Measurements from ENCODE around the gene MLN. TPM values are rescaled to one million over a fixed set of nuclear protein-coding genes. Genes with fewer than 3 reads are reported as not detected.
"Not testable (repeated sequence)": the region's sequence is repeated elsewhere in the genome, so short reads cannot be mapped to it uniquely, and the experiment has no call there.

Gene MLN
- total RNA-seq, 1 experiment from 2014 or later = not detected

- DNase-seq (ENCODE audit: low spot score) = no peak
- in situ Hi-C loops (cut with HindIII; ENCODE audit: low sequenced_read_pairs) = loop anchor here (25.0 kb wide), 1 partner anchor 298 kb away; the partner anchor contains the start of gene GRM4
These were observed 35.2 kb upstream of the MLN start for GRCh38 chr6:33838983-33839382.

DNA sequence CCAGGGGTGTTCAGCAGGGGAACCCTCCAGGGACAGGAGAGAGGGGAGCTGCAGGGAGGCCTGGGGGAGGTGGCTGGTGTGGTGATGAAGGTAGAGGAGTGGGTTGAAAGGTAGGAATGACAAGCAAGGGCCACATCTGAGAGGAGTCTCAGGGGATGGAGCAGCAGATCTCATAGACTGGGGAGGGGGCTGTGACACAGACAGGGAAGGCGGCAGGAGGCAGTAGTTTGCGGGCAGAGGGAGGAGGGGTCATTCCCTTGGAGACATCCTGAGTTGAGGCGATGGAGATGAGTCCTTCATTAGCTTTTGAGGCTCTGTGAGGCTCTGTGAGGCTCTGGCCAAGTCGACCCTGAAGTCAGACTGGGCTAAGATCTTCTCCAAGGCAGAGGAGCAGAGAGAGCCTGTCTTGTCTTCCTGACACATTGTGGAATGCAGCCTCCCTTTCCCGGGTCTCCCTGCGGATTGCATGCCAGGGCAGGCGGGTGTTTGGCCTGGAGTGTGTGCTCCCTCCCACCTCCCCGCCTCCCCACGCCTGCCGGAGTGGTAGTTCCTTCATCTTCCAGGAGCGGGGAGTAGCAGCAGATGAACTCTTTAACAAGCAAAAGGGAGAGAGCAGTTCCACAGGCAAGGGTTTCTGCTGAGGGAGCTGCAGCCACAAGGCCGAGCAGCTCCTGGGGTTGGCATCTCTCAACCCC, 34.3 kb upstream of the MLN start:
- in situ Hi-C loops (cut with HindIII; ENCODE audit: low sequenced_read_pairs) = loop anchor here (25.0 kb wide), 1 partner anchor 299 kb away; the partner anchor contains the start of gene GRM4
- no peak for DNase-seq (ENCODE audit: low spot score)

DNA sequence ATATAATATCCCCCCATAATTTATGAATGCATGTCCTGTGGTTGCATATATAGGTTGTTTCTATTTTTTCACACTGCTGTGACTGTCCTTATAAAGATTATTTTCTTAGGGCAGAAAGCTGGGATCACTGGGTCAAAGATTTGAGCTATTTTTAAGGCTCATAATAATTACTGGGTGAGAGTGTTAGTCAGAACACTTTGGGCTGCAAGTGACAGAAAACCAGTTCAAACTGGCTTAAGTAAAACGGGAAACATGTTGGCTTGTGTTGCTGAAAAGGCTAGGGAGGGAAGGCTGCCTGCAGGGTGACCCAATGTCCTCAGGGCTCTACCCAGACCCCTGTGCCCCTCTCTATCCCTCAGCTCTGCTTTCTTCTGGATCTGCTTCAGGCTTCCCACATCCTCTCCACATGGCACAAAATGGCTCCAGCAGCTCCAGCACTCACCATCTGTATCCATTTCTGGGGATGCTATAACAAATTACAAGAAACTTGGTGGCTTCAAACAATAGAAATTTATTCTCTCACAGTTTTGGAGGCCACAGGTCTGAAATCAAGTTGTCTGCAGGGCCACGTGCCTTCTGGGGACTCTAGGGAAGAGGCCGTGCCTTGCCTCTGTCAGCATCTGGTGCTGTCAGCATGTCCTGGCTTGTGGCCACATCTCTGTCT, 33.1 kb upstream of the MLN start:
- in situ Hi-C loops (cut with HindIII; ENCODE audit: low sequenced_read_pairs) = loop anchor here (25.0 kb wide), 1 partner anchor 300 kb away; the partner anchor contains the start of gene GRM4
- DNase-seq (ENCODE audit: low spot score) = no peak

DNA sequence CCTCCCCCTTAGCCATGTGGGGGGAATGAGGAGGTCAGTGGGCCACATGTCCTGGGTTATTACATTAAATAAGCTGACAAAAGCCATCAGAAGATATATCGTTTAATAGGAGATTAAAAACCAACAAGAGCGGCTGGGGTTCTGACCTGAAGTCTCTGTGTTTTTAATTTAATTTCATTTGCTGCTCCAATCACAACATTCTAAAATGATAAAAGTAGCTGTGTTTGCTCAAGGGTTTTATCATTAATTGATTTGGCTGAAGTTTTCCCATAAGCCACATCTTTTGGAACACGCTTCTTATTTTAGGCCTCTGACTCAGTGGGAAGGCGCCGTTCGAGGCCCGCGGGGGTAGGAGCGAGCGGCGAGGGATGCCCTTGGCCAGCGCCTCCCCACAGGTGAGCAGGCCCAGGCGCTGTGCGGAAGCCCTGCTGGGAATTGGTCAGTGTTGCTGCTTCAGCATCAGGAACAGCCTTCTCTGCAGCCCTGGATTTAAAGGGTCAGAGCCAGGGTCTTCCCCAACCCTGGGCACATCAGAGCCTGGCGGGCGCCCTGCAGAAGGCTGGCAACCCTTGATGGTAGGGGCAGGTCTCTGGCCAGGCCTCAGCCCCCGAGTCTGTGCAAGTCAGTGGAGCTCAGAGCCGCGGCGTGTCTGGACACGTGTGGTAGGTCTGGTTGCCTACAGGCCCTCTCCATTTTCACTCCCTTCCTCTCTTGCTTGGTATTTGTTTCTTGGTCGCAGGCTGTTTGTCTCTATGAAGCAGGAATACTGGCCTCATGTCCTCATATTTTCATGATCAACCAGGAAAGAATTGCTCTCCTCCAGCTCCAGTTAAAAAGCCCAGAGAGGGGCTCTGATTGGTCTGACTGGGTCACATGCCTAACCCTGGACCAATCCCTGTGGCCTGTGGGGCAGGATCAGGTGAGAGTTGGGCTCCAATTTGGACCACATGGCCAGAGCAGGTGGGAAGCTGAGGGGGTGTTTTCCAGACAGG, 30.9 kb upstream of the MLN start:
- in situ Hi-C loops (cut with HindIII; ENCODE audit: low sequenced_read_pairs) = loop anchor here (25.0 kb wide), 1 partner anchor 303 kb away; the partner anchor contains the start of gene GRM4
- no peak for DNase-seq (ENCODE audit: low spot score)

DNA sequence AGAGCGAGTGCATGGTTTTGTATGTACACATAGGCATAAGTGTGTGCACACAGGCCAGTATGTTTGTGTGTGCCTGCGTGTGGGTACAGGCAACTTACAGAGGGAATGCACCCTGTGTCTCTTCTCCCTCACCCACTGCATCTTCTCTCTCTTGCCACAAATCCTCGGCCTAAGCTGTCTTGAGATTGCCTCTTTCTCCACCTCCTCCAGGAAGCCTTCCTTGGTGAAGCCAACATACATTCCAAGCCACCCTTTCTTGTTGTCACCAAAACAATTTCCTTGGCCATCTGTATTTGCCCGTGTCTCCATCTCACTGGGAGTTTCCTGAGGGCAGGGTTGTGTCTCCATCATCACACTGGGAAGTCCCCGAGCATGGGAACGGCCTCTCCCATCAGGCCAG, 29.8 kb upstream of the MLN start:
- in situ Hi-C loops (cut with HindIII; ENCODE audit: low sequenced_read_pairs) = loop anchor here (25.0 kb wide), 1 partner anchor 304 kb away; the partner anchor contains the start of gene GRM4

DNA sequence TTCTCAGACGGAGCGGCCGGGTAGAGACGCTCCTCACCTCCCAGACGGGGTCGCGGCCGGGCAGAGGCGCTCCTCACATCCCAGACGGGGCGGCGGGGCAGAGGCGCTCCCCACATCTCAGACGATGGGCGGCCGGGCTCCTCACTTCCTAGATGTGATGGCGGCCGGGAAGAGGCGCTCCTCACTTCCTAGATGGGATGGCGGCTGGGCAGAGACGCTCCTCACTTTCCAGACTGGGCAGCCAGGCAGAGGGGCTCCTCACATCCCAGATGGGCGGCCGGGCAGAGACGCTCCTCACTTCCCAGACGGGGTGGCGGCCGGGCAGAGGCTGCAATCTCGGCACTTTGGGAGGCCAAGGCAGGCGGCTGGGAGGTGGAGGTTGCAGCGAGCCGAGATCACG, 29.0 kb upstream of the MLN start:
- DNase-seq (ENCODE audit: low spot score) = not testable (repeated sequence)
- in situ Hi-C loops (cut with HindIII; ENCODE audit: low sequenced_read_pairs) = loop anchor here (25.0 kb wide), 1 partner anchor 304 kb away; the partner anchor contains the start of gene GRM4

More for the DNA sequence above, 29.8 kb upstream of the MLN start:
- no peak for DNase-seq (ENCODE audit: low spot score)

DNA sequence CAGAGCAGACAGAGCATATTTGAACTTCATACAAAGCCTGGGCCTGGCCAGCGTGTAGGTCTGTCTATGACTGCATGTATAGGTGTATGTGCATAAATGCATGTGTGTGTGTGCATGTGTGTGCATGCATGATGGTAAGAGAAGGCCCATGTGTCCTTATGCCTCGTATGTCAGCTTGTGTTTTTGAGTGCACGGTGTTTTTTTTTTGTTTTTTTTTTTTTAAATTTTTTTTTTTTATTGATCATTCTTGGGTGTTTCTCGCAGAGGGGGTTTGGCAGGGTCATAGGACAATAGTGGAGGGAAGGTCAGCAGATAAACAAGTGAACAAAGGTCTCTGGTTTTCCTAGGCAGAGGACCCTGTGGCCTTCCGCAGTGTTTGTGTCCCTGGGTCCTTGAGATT, 27.9 kb upstream of the MLN start:
- in situ Hi-C loops (cut with HindIII; ENCODE audit: low sequenced_read_pairs) = loop anchor here (25.0 kb wide), 1 partner anchor 306 kb away; the partner anchor contains the start of gene GRM4
- not testable (repeated sequence) for DNase-seq (ENCODE audit: low spot score)

DNA sequence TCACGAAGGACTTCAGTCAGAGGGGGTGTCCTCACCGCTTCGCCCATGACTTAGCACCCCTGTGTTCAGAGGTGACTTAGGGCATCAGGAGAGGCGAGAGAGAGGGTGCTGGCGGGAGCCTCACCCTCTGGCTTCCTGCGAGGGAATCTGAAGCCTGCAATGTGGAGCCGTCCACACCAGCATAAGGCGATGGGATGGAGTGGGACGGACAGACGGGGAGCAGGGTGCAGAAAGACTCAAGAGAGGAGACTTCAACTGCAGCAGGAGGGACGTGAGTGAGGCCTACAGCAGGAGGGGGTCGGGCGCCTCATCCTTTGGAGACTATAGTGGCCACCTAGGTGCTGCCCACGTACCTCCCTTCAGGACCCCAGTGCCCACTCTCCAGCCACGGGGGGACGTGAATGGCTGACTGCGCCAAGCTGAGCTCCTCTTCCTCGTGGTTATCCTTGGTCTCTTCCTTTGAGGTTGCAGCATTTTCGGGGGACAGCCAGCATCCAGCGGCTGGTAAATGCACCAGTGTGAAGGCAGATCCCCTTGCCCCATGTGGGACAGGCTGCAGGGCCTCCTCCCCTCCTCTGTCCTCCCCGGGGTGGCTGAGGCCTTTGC, 26.9 kb upstream of the MLN start:
- in situ Hi-C loops (cut with HindIII; ENCODE audit: low sequenced_read_pairs) = loop anchor here (25.0 kb wide), 1 partner anchor 307 kb away; the partner anchor contains the start of gene GRM4
- no peak for DNase-seq (ENCODE audit: low spot score)

DNA sequence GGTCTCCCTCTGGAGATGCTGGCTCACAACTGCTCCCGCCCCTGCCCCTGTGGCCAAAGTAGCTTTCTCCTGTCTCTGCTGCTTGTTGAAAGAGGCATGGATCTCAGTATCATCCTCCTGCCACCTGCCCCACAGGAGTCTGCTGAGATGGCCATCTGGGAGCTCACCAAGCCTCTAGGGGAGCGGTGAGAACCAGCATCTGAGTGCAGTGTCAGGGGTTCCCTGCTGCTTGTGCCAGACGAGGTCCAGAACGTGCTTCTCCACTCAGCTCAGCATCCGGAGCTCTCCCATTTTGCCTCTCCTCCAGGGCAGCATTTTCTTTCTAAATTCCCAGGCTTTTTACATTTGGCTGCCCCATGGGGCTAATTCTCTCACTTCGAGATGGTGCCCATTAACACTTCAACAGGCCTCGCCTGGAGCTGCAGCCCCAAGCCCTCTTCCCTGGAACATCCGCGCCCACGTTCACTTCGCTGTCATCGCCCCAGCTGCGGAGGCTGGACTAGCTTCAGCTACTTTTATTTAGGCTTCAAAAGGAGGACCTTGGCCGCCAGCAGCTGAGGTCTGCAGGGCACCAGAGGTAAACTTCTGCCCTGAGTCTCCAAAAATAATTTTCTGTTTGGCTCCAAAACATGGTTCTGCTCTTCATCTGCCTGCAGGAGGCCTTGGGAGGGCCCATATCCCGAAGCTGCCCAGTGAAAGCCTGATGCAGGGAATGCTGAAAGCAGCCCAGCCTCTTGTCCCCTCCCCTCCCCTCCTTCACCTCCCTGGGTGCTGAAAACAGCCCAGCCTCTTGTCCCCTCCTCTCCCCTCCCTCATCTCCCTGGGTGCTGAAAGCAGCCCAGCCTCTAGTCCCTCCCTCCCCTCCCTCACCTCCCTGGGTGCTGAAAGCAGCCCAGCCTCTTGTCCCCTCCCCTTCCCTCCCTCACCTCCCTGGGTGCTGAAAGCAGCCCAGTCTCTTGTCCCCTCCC, 25.2 kb upstream of the MLN start:
- in situ Hi-C loops (cut with HindIII; ENCODE audit: low sequenced_read_pairs) = loop anchor here (25.0 kb wide), 1 partner anchor 308 kb away; the partner anchor contains the start of gene GRM4
- DNase-seq (ENCODE audit: low spot score) = peak; percentile 34

DNA sequence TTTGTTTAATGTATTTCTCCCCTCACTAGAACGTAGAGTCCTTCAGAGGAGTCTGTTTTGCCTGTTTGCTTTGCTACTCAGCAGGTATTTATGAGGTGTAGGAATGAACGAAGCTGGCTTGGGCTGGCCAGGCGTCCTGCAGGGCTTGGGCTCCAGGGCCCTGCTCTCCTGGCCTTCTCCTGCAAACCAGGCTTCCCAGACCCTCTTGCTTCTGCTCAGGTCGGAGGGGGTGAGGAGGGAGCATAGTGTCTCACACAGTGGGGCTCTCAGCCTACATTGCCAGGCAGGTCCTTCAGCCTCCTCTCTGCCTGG, 24.6 kb upstream of the MLN start:
- in situ Hi-C loops (cut with HindIII; ENCODE audit: low sequenced_read_pairs) = loop anchor here (25.0 kb wide), 1 partner anchor 309 kb away; the partner anchor contains the start of gene GRM4
- no peak for DNase-seq (ENCODE audit: low spot score)

DNA sequence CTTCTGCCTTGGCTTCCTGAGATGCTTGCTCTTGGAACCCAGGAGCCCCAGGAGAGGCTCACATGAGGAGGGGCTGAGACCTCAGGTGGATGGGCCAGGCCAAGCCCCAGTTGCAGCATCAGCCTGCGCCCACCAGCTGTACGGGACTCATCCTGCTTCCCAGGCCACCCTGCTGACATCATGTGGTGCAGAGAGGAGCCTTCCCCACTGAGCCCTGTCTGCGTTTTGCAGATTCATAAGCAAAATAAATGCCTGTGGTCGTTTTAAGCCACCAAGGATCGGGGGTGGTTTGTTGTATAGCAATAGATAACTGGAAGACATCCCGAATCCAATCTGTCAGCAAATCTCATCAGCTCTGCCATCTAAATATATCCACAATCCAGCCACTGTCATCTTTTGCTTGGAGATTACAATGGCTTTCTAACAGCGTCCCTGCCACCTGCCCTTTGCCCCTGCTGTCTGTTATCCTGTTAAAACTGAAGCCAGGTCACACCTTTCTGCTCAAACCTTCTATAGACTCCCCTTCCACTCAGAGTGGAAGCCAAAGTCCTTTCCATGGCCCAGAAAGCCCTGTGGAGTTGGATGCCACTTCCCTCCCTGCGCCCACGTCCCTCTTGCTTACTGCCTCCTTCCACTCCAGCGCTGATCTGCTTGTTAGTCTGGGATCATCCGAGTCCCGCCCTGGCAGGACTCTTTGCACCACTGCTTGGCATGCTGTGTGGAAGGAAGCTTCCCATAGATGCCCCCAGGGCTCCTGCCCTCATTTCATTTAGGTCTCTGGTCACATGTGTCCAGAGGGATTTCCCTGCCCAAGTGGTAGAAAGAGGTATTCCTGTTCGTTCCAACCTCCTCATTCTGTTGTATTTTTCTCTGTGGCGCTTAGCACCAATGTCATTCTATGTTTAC, 24.0 kb upstream of the MLN start:
- no peak for DNase-seq (ENCODE audit: low spot score)
- in situ Hi-C loops (cut with HindIII; ENCODE audit: low sequenced_read_pairs) = loop anchor here (25.0 kb wide), 1 partner anchor 310 kb away; the partner anchor contains the start of gene GRM4

DNA sequence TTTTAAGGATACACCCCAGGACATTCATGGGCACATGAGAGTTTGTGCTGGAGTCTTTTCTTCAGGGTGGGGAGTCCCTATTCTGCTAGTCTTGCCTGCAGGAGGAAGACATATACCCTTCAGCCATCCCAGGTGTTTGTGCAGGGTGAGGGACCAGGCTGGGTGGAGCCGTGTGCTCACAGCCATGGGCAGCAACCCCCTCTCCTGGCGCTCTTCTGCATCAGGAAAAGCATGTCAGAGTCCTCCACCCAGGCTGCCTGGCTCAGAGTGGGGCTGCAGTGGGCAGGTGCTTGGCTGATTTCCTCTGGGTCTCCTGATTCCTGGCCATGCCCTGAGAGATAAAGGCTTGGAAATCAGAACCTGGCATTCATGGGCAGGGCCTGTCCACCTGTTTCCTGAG, 22.7 kb upstream of the MLN start:
- DNase-seq (ENCODE audit: low spot score) = no peak
- in situ Hi-C loops (cut with HindIII; ENCODE audit: low sequenced_read_pairs) = loop anchor here (25.0 kb wide), 1 partner anchor 311 kb away; the partner anchor contains the start of gene GRM4

DNA sequence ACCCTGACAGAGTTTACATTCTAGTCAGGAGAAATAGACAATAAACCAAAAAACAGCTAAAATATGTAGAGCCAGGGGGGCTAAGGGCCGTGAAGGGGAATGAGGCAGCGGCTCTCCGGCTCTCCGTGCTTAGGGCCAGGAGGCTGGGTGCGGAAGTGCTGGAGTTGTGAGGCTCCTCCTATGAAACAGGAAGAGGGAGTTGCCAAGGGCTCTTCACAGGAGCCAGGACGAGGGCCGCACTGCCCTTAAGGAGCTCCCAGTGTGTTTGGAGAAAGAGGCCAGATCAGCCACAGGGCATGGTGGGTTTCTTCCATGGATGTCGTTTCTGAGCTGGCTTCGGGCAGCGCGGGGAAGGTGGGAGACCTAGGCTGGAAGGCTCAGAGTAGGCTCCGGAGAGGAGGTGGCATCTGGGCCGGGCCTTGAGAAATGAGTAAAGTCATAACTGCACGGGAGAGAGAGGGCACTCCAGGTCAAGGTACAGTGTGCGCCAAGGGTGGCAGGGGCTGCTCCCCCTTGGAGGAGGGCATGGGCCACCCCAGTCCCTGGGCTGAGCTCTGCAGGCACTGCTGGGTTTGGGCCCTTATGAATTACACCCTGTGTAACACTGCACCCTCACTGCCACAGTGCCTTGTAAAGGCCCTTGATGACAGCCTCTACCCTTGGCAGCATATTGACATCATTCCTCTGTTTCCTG, 20.8 kb upstream of the MLN start:
- DNase-seq (ENCODE audit: low spot score) = no peak
- in situ Hi-C loops (cut with HindIII; ENCODE audit: low sequenced_read_pairs) = loop anchor here (25.0 kb wide), 1 partner anchor 313 kb away; the partner anchor contains the start of gene GRM4

DNA sequence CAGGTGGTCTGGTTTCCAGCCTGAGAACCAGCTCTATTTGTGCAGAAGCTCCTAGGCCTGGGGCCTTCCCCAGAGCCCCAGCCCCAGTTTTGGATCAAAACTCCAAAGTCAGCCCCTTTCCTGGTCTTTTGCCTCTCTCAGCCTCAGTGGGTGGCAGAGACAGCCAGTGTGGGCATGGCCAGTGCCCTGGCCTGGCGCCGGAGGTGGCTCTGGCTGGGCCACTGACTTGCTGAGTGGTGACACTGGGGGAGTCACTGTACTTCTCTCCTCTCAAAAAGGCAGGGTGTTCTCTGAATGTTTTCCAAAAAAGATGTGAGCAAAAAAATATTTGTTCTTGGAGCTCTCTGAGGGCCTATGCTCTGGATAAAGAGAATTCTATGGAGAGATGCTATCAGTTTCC, 20.0 kb upstream of the MLN start:
- DNase-seq (ENCODE audit: low spot score) = no peak
- in situ Hi-C loops (cut with HindIII; ENCODE audit: low sequenced_read_pairs) = no loop called here

GRCh38 chr6:33822575-33823395, 19.0 kb upstream of the MLN start:
- in situ Hi-C loops (cut with HindIII; ENCODE audit: low sequenced_read_pairs) = no loop called here
- peak; percentile 74 for DNase-seq (ENCODE audit: low spot score)

Measured in G401 (cell line).